GM12892 (cell line): ENCODE results near the gene BPIFB3. TPM values are rescaled to one million over a fixed set of nuclear protein-coding genes. Genes with fewer than 3 reads are reported as not detected.

Source experiments
- DNase-seq: peaks from one replicate; pipeline ENCODE4 v3.0.0; 2011; ENCODE audit not compliant: insufficient read length
- FAIRE-seq: peaks from 2 replicates; lab custom pipeline; 2011; peaks lifted over from hg19 to GRCh38; lab: Jason Lieb, UNC
- POLR2A ChIP-seq: IDR thresholded peaks from 2 replicates; pipeline ENCODE4 v1.6.1; 2011; ENCODE audit warnings: low read depth, low read length, control low read depth
- POLR2AphosphoS5 ChIP-seq: IDR thresholded peaks from 2 replicates; pipeline ENCODE4 v1.6.1; 2011; ENCODE audit warnings: low read depth, low read length, control low read depth
- TAF1 ChIP-seq: IDR thresholded peaks from 2 replicates; pipeline ENCODE4 v1.6.1; 2011; ENCODE audit warnings: low read depth, mild to moderate bottlenecking, control low read depth, low read length, borderline replicate concordance
- polyA plus RNA-seq: library from polyadenylated mRNA; unstranded; fragments of >200 nt; gene quantifications from one replicate; pipeline ENCODE4 v1.2.1, GENCODE V29; 2012; ENCODE audit warnings: missing spikeins, inconsistent platforms; ENCODE audit not compliant: missing spikeins

BPIFB3 gene, protein sequence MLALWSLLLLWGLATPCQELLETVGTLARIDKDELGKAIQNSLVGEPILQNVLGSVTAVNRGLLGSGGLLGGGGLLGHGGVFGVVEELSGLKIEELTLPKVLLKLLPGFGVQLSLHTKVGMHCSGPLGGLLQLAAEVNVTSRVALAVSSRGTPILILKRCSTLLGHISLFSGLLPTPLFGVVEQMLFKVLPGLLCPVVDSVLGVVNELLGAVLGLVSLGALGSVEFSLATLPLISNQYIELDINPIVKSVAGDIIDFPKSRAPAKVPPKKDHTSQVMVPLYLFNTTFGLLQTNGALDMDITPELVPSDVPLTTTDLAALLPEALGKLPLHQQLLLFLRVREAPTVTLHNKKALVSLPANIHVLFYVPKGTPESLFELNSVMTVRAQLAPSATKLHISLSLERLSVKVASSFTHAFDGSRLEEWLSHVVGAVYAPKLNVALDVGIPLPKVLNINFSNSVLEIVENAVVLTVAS
- not detected for polyA plus RNA-seq

DNA sequence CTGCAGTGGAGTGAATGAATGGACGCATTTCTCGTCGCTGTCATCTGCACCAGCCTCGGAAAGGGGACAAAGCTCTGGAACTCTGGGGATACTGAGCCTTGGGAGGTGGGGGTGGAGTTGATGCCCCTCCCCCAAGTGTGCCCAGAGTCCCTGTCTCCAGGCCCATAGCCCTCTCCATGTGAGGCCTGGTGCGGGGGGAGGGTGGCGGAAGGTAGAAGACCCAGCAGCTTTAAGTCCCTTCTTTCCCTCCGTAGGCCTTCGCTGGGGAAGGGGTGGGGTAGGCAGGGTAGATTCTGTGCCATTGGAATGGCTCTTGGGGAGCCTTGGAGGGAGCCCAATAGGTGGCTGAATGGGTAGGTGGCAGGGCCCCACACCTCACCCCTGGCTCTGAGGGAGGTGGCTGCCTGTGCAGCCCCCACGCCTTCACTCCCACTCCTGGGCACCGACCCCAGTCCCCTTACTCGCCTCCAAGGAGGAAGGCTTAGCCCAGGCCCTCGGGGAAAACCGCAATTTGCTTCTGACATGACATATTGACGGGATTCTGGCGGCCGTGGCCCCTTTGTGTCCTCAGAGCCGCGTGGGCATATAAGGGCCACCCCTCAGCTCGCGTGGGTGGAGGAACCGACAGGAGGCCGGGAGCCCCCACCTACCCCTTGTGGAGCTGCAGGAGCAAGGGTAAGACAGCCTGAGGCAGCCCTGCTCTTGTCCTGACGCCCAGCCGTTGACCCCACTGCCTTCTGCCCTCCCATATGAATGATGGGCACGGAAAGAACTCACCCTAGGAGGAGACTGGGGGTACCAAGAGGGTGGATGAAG, at the start of gene BPIFB3:
Gene BPIFB3, plus strand, starts transcription at position 613 of the 816 bp plus-strand sequence. CDS start 1,533 bp downstream, outside the sequence.
- DNase-seq (no peak), FAIRE-seq (no peak)
- TF ChIP-seq POLR2AphosphoS5 (no peak), POLR2A (no peak), TAF1 (no peak)

DNA sequence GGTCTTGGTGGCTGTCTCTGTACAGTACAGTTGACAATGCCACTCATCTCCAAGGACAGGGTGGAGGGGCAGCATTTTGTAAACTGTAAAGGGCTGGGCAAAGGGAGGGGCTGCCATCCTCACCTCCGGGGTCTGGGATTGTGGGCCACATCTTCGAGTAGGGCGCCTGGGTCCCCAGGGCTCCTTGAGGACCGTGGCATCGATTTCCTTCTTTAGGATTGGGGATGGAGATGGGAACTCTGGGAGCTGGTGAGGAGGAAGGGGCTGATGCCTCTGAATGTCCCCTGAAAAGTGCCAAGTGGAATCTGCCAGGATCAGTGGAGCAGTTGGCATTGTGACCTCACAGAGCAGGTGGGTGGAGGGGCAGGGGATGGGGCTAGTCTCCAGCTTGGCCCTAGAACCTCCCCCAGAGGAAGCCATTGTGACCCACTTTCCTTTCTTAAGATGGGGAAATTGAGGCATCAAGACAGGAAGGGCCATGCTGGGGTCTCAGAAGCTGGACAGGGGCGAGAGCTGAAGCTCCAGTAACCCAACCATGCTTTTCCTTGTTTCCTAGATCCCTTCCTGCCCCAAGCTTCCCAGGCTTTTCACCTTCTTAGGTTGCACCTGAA, 49.5 kb upstream of the BPIFB3 start, which contains the start of gene SUN5:
Gene SUN5, minus strand, starts transcription at position 293 of the 611 bp plus-strand sequence. Its CDS starts 93 bp downstream, at position 200.
- DNase-seq (no peak), FAIRE-seq (no peak)
- no peak for TF ChIP-seq TAF1
- TF ChIP-seq POLR2A, result no peak
- no peak for TF ChIP-seq POLR2AphosphoS5

DNA sequence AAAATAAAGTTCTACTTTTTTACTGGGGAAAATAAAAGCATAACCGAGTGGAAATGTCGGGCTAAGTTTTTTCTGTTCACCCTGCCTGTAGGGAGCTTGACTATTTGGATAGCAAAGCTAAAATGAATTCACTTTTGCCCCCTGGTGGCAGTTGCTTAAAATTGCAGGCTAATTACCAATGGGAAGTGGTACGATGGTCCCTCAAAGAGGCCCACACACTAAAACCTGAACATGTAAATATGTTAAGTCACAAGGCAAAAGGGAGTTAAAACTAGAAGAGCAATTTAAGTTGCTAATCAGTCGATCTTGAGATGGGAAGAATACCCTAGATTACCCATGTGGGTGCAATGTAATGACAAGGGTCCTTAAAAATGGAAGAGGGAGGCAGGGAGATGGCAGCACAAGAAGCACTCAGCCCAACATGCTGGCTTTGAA, 48.6 kb upstream of the BPIFB3 start:
- no peak for TF ChIP-seq POLR2A
- no peak for TF ChIP-seq TAF1
- no peak for TF ChIP-seq POLR2AphosphoS5
- FAIRE-seq (no peak), DNase-seq (no peak)

DNA sequence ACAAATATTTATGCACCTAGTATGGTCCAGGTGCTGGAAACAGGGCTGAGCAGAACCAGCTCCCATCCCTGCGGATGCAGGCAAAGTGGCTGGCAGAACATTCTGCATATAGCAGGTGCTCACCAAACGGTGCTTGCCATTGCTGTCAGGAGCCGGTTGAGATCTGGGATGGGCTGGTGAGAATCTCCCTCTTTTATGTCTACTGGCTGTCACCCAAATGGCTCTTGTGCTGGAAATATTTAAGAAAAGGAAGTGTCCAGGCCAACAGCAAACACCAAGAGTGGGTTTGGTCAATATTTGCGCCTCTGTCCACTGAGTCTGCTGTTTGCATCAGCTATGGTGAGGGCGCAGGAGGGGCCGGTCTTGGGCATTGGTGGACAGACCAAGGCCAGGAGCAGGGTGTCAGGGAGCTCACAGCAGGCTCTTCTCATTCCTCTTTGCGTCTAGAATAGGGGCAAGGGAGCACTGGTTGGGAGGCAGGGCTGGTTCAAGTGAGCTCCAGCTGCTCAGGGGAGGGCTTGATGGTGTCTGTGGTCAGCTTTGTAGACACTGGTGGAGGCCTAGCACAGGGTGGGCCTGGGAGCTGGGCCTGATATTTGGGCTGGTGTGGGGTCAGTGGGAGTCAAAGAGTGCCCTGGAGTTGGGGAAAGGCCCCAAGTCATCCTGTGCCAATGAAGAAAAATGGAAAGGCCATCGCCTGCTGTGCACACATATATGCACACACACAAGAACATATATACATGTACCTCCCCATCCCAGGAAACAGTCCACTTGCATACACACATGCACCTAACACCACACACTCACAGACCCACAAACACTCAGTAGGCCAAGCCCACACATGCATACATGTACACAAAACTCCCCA, 47.6 kb upstream of the BPIFB3 start:
- FAIRE-seq (no peak), DNase-seq (no peak)
- TF ChIP-seq POLR2AphosphoS5 (no peak), TAF1 (no peak), POLR2A (no peak)

DNA sequence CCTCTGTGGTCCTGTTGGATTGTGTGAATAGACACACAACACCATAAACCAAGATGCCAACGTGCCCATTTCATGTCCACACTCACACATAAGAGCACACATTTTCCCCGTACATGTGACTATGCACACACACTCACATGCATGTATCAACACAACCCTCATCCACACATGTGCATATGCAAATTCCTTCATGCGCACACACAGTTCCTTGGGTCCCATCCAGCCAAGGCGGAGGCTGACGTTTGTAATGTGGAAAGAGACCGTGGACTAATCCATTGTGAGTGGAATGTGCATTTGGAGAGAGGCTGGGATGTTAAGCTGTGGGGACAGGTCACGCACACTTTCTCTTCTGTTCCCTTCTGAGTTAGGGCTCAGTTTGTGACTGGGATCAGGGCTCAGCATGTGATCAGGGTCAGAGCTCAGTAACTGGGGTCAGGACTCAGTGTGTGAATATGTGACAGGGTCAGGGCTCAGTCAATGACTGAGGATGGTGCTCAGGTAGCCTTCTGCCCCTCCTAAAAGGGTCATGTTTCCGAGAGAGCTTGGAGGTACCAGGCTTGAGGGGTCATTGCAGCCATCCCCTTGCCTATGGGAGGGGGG, 46.8 kb upstream of the BPIFB3 start:
- TF ChIP-seq TAF1 (no peak), POLR2AphosphoS5 (no peak), POLR2A (no peak)
- DNase-seq (no peak), FAIRE-seq (no peak)

DNA sequence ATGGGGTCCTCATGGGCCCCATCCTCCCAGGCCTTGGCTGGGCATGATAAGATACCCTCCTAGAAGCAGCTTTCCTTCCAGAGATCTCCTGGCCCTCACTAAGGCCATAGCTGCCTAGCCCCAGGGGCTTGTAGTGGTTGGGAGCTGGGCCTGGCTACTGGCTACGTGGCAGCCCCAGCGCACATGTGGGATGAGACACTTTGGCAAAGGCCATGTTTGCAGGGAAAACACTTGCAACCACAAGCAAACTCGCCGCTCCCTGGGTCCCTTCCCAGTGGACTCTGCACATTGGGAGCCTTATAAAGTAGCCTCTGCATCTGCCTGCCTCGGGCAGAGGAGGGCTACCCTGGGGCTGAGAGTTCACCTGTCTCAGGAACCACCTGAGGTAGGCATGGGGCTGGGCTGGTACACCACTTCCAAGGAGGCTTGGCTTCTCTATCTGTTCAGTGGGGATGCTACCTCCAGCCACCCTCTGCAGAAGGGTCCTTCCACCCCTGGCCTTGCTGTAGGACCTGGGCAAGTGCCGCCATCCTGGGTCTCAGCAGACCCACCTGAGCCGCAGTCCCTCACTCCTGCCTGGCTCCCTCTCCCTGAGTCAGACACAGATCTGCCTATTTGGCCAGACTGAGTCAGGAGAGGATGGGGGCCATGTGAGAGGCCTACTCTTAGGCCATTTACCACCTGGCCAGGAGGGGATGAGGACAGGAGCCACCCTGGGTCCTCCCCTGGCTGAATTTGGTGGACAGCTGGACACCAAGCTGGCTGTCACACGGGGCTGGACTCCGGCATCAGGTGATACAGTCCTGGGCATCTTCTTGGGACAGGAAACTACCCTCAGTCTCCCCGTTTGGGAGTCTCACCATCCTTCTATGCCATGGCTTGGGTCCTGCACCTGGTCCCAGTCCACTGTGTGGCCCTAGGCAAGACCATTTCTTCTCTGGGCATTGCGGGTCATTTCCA, 46.0 kb upstream of the BPIFB3 start, which contains the start of gene BPIFB2:
Gene BPIFB2, plus strand, starts transcription at position 329 of the 960 bp plus-strand sequence. CDS start 871 bp downstream, outside the sequence.
- TF ChIP-seq POLR2A, result no peak
- TF ChIP-seq TAF1, result no peak
- no peak for TF ChIP-seq POLR2AphosphoS5
- FAIRE-seq (no peak), DNase-seq (no peak)

DNA sequence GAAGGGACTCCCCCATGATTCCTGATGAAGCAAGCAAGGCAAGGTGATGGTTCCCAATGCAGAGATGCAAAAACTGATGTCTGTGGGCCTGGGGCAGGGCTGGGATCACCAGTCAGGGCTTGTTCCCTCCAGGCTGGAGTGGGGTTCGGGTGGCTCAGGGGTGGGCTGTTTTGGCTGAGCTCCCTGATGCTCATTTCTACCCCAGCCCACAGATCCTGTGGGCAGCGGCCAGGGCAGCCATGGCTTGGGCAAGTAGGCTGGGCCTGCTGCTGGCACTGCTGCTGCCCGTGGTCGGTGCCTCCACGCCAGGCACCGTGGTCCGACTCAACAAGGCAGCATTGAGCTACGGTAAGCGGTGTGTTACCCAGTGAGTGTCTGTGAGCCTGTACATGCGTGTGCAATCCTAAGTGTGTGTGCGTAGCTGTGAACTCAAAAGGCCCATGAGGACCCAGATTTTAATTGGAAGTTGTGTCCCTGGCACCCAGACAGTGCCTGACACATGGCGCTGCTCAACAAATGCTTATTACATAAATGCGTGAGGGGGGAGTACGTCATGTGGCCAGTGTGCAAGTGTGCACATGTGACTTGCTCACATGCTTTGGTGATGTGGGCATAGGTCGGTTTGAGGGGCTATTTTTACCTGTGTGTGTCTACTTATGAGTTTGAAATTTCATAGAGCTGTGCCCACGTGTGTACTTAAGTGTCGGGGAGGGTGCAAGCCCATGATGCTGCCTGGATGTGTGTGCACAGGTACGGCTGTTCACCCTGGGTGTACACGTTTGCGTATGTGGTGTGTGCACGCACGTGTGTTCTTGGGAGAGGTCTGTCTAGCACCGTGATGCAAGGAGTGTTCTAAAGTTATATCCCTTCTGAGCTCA, 45.1 kb upstream of the BPIFB3 start:
- no peak for TF ChIP-seq TAF1
- no peak for TF ChIP-seq POLR2AphosphoS5
- TF ChIP-seq POLR2A, result no peak
- FAIRE-seq, result no peak
- no peak for DNase-seq

DNA sequence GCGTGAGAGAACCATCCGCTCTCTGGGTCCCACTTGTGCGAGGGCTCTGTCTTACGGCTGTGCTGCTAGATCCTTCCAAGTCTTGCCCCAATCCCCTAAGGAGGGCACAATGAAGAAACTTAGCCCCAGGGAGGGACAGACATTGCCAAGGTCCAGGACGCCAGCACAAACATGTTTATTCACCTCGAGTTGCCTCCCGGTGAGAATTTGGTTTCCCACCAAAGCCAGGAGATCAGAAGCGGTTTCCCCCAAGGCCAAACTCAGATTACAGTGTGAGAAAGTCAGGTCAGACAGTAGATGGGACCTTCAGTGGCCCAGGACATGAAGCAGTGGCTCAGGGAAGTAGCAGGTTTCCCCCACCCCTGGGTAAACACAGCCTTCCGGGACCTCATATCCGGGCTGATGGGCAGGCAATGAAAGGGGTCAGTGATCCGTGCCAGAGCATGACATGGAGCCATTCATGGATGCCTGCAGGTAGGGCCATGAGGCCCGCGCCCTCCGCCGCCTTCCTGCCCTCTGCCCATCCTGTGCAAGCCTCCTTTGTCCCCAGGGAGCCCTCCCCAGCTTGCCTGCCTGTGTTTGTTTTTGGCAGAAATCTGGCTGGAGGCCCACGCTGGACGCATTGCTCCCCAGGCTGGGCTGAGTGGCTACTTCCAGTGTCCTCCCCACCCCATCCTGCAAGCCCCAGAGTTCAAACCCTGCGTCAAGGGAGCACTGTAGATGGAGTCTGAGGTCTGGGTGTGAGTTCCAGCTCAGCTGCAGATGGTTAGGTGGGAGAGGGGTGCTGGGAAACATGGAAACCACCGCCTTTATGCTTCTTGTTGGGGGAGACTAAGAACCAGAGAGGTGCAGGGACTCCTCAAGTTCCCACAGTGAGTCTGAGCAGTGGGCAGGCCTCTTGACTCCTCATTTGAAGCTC, 44.2 kb upstream of the BPIFB3 start:
- no peak for TF ChIP-seq POLR2A
- no peak for TF ChIP-seq TAF1
- no peak for TF ChIP-seq POLR2AphosphoS5
- DNase-seq, result no peak
- FAIRE-seq, result no peak
